ENCODE results near the gene ABCC1.
A peak's percentile ranks its signal among the peaks of the same experiment; 100 is the strongest.
"Not testable (repeated sequence)": the region's sequence is repeated elsewhere in the genome, so short reads cannot be mapped to it uniquely, and the experiment has no call there.

ABCC1 gene

DNA sequence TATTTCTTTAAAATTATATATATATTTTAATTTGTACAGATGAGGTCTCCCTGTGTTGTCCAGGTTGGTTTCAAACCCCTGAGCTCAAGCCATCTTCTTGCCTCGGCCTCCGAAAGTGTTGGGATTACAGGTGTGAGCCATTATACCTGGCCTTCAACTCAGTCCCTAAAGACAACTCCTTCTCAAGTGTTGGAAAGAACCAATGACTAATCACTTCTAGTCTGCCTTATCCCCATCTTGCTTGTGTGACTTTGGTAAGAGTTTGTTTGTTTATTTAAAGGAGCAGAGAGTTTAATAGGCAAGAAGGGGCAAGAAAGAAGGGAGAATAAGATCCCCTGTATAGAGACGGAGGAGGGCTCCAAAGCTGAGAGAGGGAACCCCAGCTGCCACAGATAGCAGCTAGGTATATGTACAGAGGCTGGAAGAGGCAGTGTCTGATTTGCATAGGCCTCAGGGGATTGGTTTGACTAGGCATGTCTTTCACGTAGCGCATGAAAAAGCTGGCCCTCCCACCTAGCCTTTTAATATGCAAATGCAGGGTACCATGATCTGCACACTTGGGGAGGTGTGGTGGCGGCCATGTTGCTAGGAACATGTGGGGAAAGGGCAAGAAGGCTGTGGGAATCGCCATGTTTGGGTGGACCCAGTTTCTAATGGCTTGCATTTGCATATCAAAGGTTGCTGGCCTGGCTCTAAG, 21.5 kb downstream of the ABCC1 start:
- DNase-seq: no peak

- no peak for DNase-seq
These were observed 22.0 kb downstream of the ABCC1 start for GRCh38 chr16:15971440-15971815.

DNA sequence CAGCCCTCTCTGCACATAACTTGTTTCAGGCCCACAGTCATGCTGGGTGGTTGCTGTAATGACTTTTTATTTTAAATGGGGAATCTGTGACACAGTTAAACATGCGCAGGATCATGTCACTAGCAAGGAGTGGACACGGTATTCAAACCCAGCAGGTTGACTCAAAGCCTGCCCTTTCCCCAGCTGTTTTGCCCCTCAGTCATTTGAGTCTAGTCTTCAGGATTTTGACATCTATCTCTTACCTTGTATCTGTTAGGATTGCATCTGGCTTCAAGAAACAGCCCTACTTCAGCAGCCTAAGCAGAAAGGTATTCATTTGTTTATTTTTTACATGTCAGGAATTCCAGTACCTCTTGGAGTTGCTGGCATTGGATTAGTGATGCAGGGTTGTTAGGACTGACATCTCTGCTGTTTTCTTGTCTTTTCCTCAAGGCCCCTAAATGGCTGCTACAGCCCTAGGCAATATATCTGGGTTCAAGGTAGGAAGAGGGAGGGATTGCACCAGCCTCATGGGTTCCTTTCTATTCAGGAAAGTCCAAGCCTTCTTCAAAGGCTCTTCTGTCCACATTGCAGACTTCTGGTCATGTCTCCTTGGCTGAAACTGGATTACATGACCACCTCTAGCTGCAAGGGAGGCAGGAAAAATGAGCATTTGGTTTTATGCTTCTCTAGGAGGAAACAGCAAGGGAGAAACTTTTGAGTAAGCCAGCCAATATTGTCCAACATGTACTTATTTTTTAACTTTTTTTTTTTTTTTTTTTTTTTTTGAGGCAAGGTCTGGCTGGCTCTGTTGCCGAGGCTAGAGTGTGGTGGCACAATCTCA, 22.8 kb downstream of the ABCC1 start:
- no peak for DNase-seq

DNA sequence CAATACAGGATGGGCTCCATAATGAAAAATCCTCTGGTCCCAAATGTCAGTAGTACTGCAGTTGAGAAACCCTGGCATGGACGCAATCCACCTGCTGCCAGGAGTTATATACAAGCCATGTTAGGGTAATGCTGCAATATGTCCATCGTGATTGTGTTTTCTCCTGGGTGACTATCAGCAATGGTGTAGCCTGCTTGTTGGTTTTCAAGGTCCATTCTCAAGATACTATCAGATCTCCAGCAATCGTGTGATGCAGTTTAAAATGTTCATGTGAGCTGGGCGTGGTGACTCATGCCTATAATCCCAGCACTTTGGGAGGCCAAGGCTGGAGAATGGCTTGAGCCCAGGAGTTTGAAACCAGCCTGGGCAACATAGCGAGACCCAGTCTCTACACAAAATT, 24.0 kb downstream of the ABCC1 start:
- DNase-seq: no peak

- DNase-seq: no peak
These were observed 24.6 kb downstream of the ABCC1 start for GRCh38 chr16:15974057-15974456.

- DNase-seq: no peak
These were observed 25.8 kb downstream of the ABCC1 start for GRCh38 chr16:15975172-15975571.

GRCh38 chr16:15976225-15976812, 26.9 kb downstream of the ABCC1 start:
- DNase-seq: no peak

- peak; percentile 28 for DNase-seq
These were observed 27.7 kb downstream of the ABCC1 start for GRCh38 chr16:15976929-15977637.

GRCh38 chr16:15979801-15980200, 30.4 kb downstream of the ABCC1 start:
- DNase-seq: no peak

GRCh38 chr16:15980329-15980728, 30.9 kb downstream of the ABCC1 start:
- DNase-seq: no peak

DNA sequence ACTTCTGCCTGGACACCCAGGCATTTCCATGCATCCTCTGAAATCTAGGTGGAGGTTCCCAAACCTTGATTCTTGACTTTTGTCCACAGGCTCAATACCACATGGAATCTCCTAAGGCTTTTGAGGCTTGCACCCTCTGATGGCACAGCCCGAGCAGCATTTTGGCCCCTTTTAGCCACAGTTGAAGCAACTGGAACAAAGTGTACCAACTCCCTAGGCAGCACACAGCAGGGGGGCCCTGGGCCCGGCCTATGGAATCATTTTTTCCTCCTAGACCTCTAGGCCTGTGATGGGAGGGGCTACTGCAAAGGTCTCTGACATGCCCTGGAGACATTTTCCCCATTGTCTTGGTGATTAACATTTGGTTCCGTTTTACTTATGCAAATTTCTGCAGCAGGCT, 32.0 kb downstream of the ABCC1 start:
- DNase-seq: no peak

DNA sequence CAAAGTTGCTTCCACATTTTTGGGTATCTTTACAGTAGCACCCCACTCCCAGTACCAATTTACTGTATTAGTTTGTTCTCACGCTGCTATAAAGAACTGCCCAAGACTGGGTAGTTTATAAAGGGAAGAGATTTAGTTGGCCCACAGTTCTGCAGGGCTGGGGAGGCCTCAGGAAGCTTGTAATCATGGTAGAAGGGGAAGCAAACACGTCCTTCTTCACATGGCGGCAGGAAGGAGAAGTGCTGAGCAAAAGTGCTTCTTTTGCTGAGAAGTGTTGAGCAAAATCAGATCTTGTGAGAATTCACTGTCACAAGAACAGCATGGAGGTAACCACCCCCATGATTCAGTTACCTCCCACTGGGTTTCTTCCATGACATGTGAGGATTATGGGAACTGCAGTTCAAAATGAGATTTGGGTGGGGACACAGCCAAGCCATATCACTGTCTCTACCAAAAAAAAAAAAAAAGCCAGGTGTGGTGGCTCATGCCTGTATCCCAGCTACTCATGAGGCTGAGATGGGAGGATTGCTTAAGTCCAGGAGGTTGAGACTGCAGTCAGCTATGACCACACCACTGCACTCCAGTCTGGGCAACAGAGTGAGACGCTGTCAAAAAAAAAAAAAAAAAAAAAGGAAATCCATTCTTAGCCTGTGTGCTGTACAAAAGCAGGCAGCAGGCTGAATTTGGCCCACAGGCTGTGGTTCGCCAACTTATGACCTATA, 32.9 kb downstream of the ABCC1 start:
- DNase-seq: not testable (repeated sequence)

- no peak for DNase-seq
These were observed 34.5 kb downstream of the ABCC1 start for GRCh38 chr16:15983898-15984297.

GRCh38 chr16:15985144-15985543, 35.7 kb downstream of the ABCC1 start:
- DNase-seq: no peak

GRCh38 chr16:15986261-15986660, 36.8 kb downstream of the ABCC1 start:
- DNase-seq: no peak

DNA sequence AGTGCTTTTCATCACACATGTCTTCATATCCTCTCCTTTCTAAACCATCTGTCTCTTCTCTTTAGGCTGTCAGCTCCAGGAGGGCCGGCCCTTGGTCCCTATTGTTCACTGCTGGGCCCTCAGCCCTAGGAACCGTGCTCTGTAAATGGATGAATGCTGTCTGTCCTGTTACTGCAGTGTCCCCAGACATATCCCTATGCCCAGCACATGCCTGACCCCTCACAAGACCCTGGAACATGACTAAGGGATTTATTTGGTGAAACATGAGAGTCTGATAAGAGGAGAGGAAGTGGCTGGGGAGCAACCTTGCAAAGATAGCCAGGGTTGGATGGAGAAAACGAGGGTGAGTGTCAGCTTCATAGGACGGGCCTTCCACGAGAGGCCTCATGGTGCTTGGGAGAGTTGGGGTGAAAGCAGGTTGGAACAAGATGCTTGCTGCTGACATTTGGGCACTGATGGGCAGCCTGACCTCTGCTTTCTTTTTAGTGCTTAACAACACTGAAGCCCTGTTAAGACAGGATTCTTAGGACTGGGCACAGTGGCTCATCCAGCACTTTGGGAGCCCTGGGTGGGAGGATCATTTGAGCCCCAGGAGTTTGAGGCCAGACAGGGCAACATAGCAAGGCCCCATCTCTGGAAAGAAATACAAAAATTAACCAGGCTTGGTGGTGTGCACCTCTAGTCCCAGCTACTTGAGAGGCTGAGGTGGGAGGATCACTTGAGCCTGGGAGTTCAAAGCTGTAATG, 39.0 kb downstream of the ABCC1 start:
- DNase-seq: no peak

GRCh38 chr16:15990902-15991301, 41.5 kb downstream of the ABCC1 start:
- no peak for DNase-seq

DNA sequence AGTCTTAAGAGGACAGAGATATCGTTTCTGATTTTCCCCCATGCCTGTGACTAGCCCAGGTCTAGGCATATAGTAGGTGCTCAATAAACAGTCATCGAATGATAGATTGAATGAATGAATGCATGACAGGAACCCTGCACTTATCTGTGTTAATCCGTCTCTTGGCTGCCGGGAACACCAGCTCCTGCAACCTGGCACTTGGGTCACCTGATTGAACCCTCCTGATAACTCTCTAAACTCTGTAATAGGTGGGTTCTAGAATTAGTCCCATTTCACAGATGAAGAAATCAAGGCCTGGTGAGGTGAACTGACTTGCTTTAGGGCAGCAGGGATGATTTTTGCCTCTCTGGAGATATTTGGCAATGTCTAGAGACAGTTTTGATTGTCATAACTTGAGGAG, 43.7 kb downstream of the ABCC1 start:
- DNase-seq: no peak

DNA sequence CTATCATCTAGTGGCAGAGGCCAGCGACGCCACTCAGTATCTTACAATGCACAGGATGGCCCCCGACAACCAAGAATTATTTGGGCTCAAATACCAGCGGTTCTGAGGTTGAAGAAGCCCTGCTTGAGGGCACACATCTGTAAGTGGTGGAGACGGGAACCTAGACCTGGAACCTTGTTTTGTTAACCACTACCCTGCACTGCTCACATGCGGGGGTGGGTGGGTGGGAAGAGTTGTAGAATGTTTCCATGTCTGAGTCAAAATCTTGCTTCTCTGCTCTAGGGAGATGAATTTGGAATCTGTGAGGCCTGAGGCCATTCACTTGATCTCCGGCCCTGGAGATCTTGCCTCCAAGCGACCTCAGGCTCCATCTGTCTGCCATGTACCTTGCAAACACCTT, 44.1 kb downstream of the ABCC1 start:
- DNase-seq: no peak

DNA sequence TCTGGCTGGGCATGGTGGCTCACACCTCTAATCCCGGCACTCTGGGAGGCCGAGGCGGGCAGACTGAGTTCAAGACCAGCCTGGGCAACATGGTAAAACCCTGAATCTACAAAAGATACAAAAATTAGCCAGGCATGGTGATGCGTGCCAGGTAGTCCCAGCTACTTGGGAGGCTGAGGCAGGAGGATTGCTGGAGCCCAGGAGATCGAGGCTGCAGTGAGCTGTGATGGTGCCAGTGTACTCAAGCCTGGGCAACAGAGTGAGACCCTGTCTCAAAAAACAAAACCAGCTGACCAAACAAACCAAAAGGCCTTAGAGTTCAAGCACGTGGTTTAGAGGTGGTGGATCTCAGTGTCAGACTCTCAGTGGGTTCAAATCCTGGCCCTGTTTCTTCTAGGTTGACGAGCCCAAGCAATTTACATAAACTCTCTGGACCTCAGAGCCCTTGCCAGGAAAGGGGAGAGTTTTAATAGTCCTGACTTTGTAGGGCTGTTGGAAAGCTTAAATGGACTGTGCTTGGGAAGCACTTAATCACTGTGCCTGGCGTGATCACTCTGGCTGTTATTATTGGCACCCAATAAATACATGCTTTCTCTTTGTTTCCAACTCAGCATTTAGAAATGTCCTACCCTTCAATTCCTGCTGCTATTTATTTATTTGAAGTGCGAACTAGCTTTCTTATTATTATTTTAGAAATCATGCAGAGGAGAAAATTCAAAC, 44.7 kb downstream of the ABCC1 start:
- DNase-seq: no peak

DNA sequence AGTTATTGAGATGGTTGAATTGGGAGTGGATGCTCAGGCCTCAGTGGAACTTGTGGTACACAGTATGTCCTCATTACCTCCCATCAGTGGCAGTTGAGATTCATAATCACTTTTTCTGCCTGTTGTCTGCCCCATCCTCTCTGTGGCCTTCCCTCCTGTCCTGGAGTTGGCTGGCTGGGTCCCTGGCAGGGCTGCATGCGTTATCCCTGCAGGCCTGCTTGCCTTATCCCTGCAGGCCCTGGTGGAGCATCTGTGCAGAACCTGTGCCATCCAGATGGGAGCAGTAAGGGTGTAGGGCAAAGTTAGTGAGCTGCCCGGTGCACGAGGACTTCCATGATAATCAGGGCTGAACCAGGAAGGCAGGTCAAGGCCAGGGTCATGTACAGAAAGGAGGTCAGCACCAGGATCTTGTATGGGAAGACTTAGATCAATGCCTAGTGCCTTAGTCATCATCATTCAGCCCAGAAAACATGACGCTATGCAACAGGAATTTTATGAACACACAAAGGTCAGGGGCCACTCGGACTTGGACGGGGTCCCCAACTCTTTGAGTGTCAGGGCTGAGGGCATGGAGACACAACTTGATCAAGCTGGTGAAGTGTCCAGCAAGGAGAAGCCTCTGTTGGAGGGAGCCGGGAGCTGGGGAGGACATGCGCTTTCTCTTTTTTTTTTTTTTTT, 47.2 kb downstream of the ABCC1 start:
- no peak for DNase-seq
